LHCN-M2 (cell line): ENCODE measurements around the gene TBC1D28. TPM values are rescaled to one million over a fixed set of nuclear protein-coding genes. Genes with fewer than 3 reads are reported as not detected.
"Not testable (repeated sequence)": the region's sequence is repeated elsewhere in the genome, so short reads cannot be mapped to it uniquely, and the experiment has no call there.

ENCODE experiments used
- DNase-seq: peaks from one replicate; pipeline ENCODE4 v3.0.0-alpha.2; 2012; ENCODE audit warnings: low read depth
- total RNA-seq: library from RNA; depleted of rRNA; stranded (reverse); fragments of >200 nt; gene quantifications from 2 replicates; pipeline ENCODE4 v1.2.3, GENCODE V29; 2014; rRNA removed

Gene TBC1D28
- total RNA-seq, 1 experiment from 2014 or later, result not detected

GRCh38 chr17:18617613-18618012, 26.6 kb downstream of the TBC1D28 start:
- not testable (repeated sequence) for DNase-seq

GRCh38 chr17:18613016-18613415, 31.2 kb downstream of the TBC1D28 start:
- not testable (repeated sequence) for DNase-seq

GRCh38 chr17:18593138-18593537, 51.1 kb downstream of the TBC1D28 start:
- not testable (repeated sequence) for DNase-seq

Other genes with a start within 250 kb of the TBC1D28 start
- not detected in 2 replicates for gene LGALS9C, start 167.6 kb downstream of the TBC1D28 start, total RNA-seq
- gene FOXO3B, start 37.9 kb upstream of the TBC1D28 start, total RNA-seq, result 6.1 and 6.7 TPM in 2 replicates
- gene FBXW10, start 99.7 kb upstream of the TBC1D28 start, total RNA-seq, result not detected in 2 replicates
- gene TVP23B, start 136.8 kb upstream of the TBC1D28 start, total RNA-seq, result 44.5 and 68.6 TPM in 2 replicates
- 32.0 and 33.4 TPM in 2 replicates for gene PRPSAP2, start 213.7 kb upstream of the TBC1D28 start, total RNA-seq